HepG2 (cell line): ENCODE data around the gene LAMC1. TPM values are rescaled to one million over a fixed set of nuclear protein-coding genes. Genes with fewer than 3 reads are reported as not detected.

Experiments
- ATAC-seq: fragments of 200-7000 bp; cut with Tn5 transposase; 3 replicates; pipeline ENCODE4 v1.9.1; 2020; ENCODE audit warnings: mild to moderate bottlenecking, moderate library complexity
- BruUV-seq: library from RNA; stranded (reverse); fragments of 400-500 nt; replicated peaks from 2 replicates; lab custom pipeline; 2021; lab: Mats Ljungman, UMichigan
- CTCF ChIA-PET: fragments of 300-600 bp; formaldehyde crosslinking; extraction: SDS; loops from one replicate; lab custom pipeline; 2021; ENCODE audit warnings: low total read pairs, inconsistent platforms, low intra/inter-chr PET ratio; lab: Yijun Ruan, JAX
- POLR2A ChIA-PET: fragments of 350-600 bp; sonication (Branson Sonifier 250); formaldehyde crosslinking; loops from one replicate; lab custom pipeline; 2020; ENCODE audit warnings: antibody characterized with exemption, inconsistent platforms; lab: Yijun Ruan, JAX
- DNase-seq: peaks from one replicate; pipeline ENCODE4 v3.0.0-alpha.2; 2015; ENCODE audit warnings: low spot score
- FAIRE-seq: peaks from 3 replicates; lab custom pipeline; 2011; peaks lifted over from hg19 to GRCh38; lab: Jason Lieb, UNC
- H2AFZ ChIP-seq: one replicate; pipeline ENCODE4 v1.6.1; 2011; ENCODE audit warnings: low read length, inconsistent platforms
- H3K27ac ChIP-seq: fragments of 300-600 bp; 3 replicates; pipeline ENCODE4 v1.8.0; 2011; ENCODE audit warnings: mixed run types, mild to moderate bottlenecking, mixed read lengths, low read length, inconsistent platforms; ENCODE audit not compliant: insufficient read depth; ENCODE audit errors: extremely low read length
- H3K27me3 ChIP-seq, 2 experiments: fragments of 200-600 bp in 1 of 2; 2 replicates in 1 of 2; 3 replicates in 1 of 2; pipeline versions ENCODE4 v1.6.0 to v1.8.0; 2011; ENCODE audit warnings: low read length in 2 of 2, mild to moderate bottlenecking in 2 of 2, moderate library complexity in 2 of 2, inconsistent platforms in 1 of 2; ENCODE audit not compliant: insufficient read depth in 2 of 2, control insufficient read depth in 1 of 2
- H3K36me3 ChIP-seq, 2 experiments: fragments of 200-600 bp in 1 of 2; replicated peaks in 1 of 2; 2 replicates in 1 of 2; 3 replicates in 1 of 2; pipeline versions ENCODE4 v1.5.1 to v1.8.0; 2011; ENCODE audit warnings: low read length in 2 of 2, inconsistent platforms in 1 of 2; ENCODE audit not compliant: insufficient read depth in 2 of 2, control insufficient read depth in 1 of 2
- H3K4me1 ChIP-seq: 2 replicates; pipeline ENCODE4 v1.5.1; 2012; ENCODE audit warnings: low read length, inconsistent platforms; ENCODE audit not compliant: insufficient read depth
- H3K4me2 ChIP-seq: 2 replicates; pipeline ENCODE4 v1.6.0; 2011; ENCODE audit warnings: low read depth, low read length, inconsistent platforms
- H3K4me3 ChIP-seq, 3 experiments: fragments of 200-600 bp in 1 of 3; sonication (generic), shearing (Covaris generic) in 1 of 3; replicated peaks in 1 of 3; 2 replicates each; pipeline ENCODE4 v1.5.1; 2011 to 2016; ENCODE audit warnings: low read length in 3 of 3, inconsistent platforms in 2 of 3, low read depth in 2 of 3, mild to moderate bottlenecking in 2 of 3, control low read depth in 1 of 3, mixed read lengths in 1 of 3; ENCODE audit not compliant: insufficient read depth in 1 of 3
- H3K79me2 ChIP-seq: one replicate; pipeline ENCODE4 v1.6.1; 2011; ENCODE audit warnings: low read length, inconsistent platforms; ENCODE audit not compliant: insufficient read depth
- H3K9ac ChIP-seq: 2 replicates; pipeline ENCODE4 v1.6.0; 2011; ENCODE audit warnings: mild to moderate bottlenecking, low read depth, low read length, inconsistent platforms; ENCODE audit not compliant: insufficient read depth
- H3K9me3 ChIP-seq: 2 replicates; pipeline ENCODE4 v1.5.1; 2012; ENCODE audit warnings: mild to moderate bottlenecking, low read length
- H4K20me1 ChIP-seq: 2 replicates; pipeline ENCODE4 v1.6.0; 2011; ENCODE audit warnings: inconsistent platforms, mild to moderate bottlenecking, low read length, moderate library complexity; ENCODE audit not compliant: insufficient read depth
- BCL6 ChIP-seq: IDR thresholded peaks from 2 replicates; pipeline ENCODE4 v1.6.1; 2016; ENCODE audit warnings: missing genetic modification reagents, missing compliant biosample characterization
- CBFB ChIP-seq: sonication (generic); formaldehyde crosslinking; IDR thresholded peaks from 2 replicates; pipeline ENCODE4 v1.4.0; 2020; ENCODE audit warnings: missing genetic modification reagents
- DR1 ChIP-seq: sonication (generic); formaldehyde crosslinking; IDR thresholded peaks from 2 replicates; pipeline ENCODE4 v1.8.0; 2021; ENCODE audit warnings: mild to moderate bottlenecking, missing genetic modification reagents, inconsistent platforms
- KAT7 ChIP-seq: IDR thresholded peaks from 2 replicates; pipeline ENCODE4 v1.6.1; 2018; ENCODE audit warnings: borderline replicate concordance, missing compliant biosample characterization
- KMT2B ChIP-seq: IDR thresholded peaks from 2 replicates; pipeline ENCODE4 v1.6.1; 2016; ENCODE audit warnings: missing genetic modification reagents, missing compliant biosample characterization
- MED1 ChIP-seq: sonication (generic); formaldehyde crosslinking; IDR thresholded peaks from 2 replicates; pipeline ENCODE4 v1.4.0; 2020; ENCODE audit warnings: missing genetic modification reagents
- NAIF1 ChIP-seq: sonication (generic); formaldehyde crosslinking; IDR thresholded peaks from 2 replicates; pipeline ENCODE4 v1.5.0; 2020; ENCODE audit warnings: mild to moderate bottlenecking, missing genetic modification reagents, borderline replicate concordance
- SKI ChIP-seq: fragments of 450-650 bp; IDR thresholded peaks from one replicate; pipeline ENCODE4 v1.6.1; 2018; ENCODE audit warnings: mild to moderate bottlenecking; ENCODE audit not compliant: partially characterized antibody
- SP1 ChIP-seq, 2 experiments: fragments of 450-650 bp in 1 of 2; sonication (generic) in 1 of 2; formaldehyde crosslinking in 1 of 2; IDR thresholded peaks; 2 replicates each; pipeline versions ENCODE4 v1.4.0 to v1.6.1; 2016 to 2020; ENCODE audit warnings: missing genetic modification reagents in 1 of 2
- SRF ChIP-seq: IDR thresholded peaks from 2 replicates; pipeline ENCODE4 v1.6.1; 2011; ENCODE audit warnings: mild to moderate bottlenecking, low read depth, low read length, moderate library complexity
- SRSF9 ChIP-seq: fragments of 200-400 bp; formaldehyde crosslinking; IDR thresholded peaks from 2 replicates; pipeline ENCODE4 v1.6.1; 2018; ENCODE audit warnings: borderline replicate concordance, mild to moderate bottlenecking, low read depth, low read length; ENCODE audit not compliant: insufficient read depth, poor library complexity, severe bottlenecking
- ZIK1 ChIP-seq: sonication (generic); formaldehyde crosslinking; IDR thresholded peaks from 2 replicates; pipeline ENCODE4 v1.5.0; 2020; ENCODE audit warnings: mild to moderate bottlenecking, low read depth, missing genetic modification reagents, borderline replicate concordance
- ZNF562 ChIP-seq: sonication (generic); formaldehyde crosslinking; IDR thresholded peaks from 2 replicates; pipeline ENCODE4 v1.8.0; 2022; ENCODE audit warnings: missing genetic modification reagents, borderline replicate concordance
- ZNF768 ChIP-seq: sonication (generic); formaldehyde crosslinking; IDR thresholded peaks from 2 replicates; pipeline ENCODE4 v1.4.0; 2020; ENCODE audit warnings: missing genetic modification reagents
- ZNF792 ChIP-seq: IDR thresholded peaks from 2 replicates; pipeline ENCODE4 v1.6.1; 2016
- ZSCAN20 ChIP-seq: sonication (generic); formaldehyde crosslinking; IDR thresholded peaks from 2 replicates; pipeline ENCODE4 v1.4.0; 2020; ENCODE audit warnings: missing genetic modification reagents, mild to moderate bottlenecking, borderline replicate concordance
- ZUFSP ChIP-seq: sonication (generic); formaldehyde crosslinking; IDR thresholded peaks from 2 replicates; pipeline ENCODE4 v1.9.0; 2021; ENCODE audit warnings: missing genetic modification reagents, mild to moderate bottlenecking, borderline replicate concordance
- WGBS: methylation state at CpG from one replicate; pipeline ENCODE4 v1.1.6; 2017; ENCODE audit warnings: low lambda C conversion rate; 5-methylcytosine and 5-hydroxymethylcytosine counted together
- in situ Hi-C: cut with HindIII; loops from 2 replicates; pipeline ENCODE4 v1.10.0; 2017; ENCODE audit warnings: low pct_unique_long_range_greater_than_20kb; ENCODE audit not compliant: extremely low pct_ligation_motif_present
- intact Hi-C: fragments of 100-400 bp; cut with micrococcal nuclease; formaldehyde crosslinking; loops from one replicate; pipeline ENCODE4 v1.10.0; 2022; ENCODE audit not compliant: unreplicated experiment
- polyA plus RNA-seq, 8 experiments: library from polyadenylated mRNA; depleted of rRNA in 3 of 8; stranded (reverse) in 7 of 8; unstranded in 1 of 8; fragments of >200 nt; fragmentation: Illumina TruSeq in 4 of 8; extraction: Trizol in 4 of 8; gene quantifications; 2 replicates each; pipeline versions ENCODE4 v1.2.1 to v1.2.3, GENCODE V29; 2011 to 2016; ENCODE audit warnings: low read depth in 4 of 8, missing spikeins in 1 of 8, mixed read lengths in 1 of 8; ENCODE audit not compliant: insufficient read depth in 1 of 8
- total RNA-seq, 5 experiments: library from RNA; depleted of rRNA; stranded (reverse); fragments of >200 nt; fragmentation: Illumina TruSeq; extraction: Trizol; gene quantifications; 2 replicates each; pipeline ENCODE4 v1.2.3, GENCODE V29; 2016; ENCODE audit warnings: low read depth in 1 of 5
- TF ChIP-seq, protein P1 (sequence below): sonication (generic); formaldehyde crosslinking; IDR thresholded peaks from 2 replicates; pipeline ENCODE4 v1.8.0; 2023; ENCODE audit warnings: mild to moderate bottlenecking, missing genetic modification reagents

LAMC1 gene
- total and polyA plus RNA-seq, 2 of the 13 experiments (the other 11 are each of a cell fraction or from before 2014, with no cell fraction given), result 58.5 to 137 TPM

GRCh38 chr1:183022202-183023145 lies 746 bp upstream of the LAMC1 start (continued):
- TF ChIP-seq ZNF562, result no peak
- TF ChIP-seq ZNF768, result peak; percentile 35; the same call in 1 of the 2 replicates
- TF ChIP-seq KMT2B (CRISPR knock-in tag), result no peak
- no peak for TF ChIP-seq KAT7 (CRISPR knock-in tag)
- no peak for TF ChIP-seq NAIF1 (CRISPR knock-in tag)
- no peak for TF ChIP-seq SRSF9
- TF ChIP-seq, all 625 proteins: peak for 107

GRCh38 chr1:183023601-183024316 lies 539 bp downstream of the LAMC1 start:
- no peaks in the 10 kb centered on the region for H3K27me3 ChIP-seq
- no peak overlapping the region for H2AFZ ChIP-seq
- no peaks in the 10 kb centered on the region for H3K36me3 ChIP-seq
- peak overlapping the region; percentile 84 for H3K9ac ChIP-seq
- WGBS, result 0% methylated on average over 1 of the region's 68 CpGs
- FAIRE-seq (peak; percentile 47), DNase-seq (peak; percentile 77), ATAC-seq (peak; percentile 90)
- peak overlapping the region; percentile 86 for H3K27ac ChIP-seq
- POLR2A ChIA-PET, result interaction anchor here (0.6 to 1.2 kb wide), 3 partner anchors 9 to 116 kb away, joined by 3 to 4 read pairs (median 3); no protein-coding TSS in a partner anchor
- H3K4me2 ChIP-seq, result peak overlapping the region; percentile 85
- in situ Hi-C loops (no loop called here), intact Hi-C loops (loop anchor here (1.0 to 5.0 kb wide), 4 partner anchors 61 to 204 kb away; no protein-coding TSS in a partner anchor)
- peaks cover 59% of the 10 kb centered on the region for H3K4me1 ChIP-seq
- H3K4me3 ChIP-seq, result peak overlapping the region; percentile 81 to 95 (median 90)
- CTCF ChIA-PET, result interaction anchor here (2.3 kb wide), 1 partner anchor 61 kb away, joined by 10 read pairs; no protein-coding TSS in a partner anchor
- no peaks in the 10 kb centered on the region for H3K9me3 ChIP-seq
- H4K20me1 ChIP-seq, result no peaks in the 10 kb centered on the region
- BruUV-seq, result no TSS peak
- peaks cover 47% of the 10 kb centered on the region for H3K79me2 ChIP-seq
- TF ChIP-seq, protein P1, sequence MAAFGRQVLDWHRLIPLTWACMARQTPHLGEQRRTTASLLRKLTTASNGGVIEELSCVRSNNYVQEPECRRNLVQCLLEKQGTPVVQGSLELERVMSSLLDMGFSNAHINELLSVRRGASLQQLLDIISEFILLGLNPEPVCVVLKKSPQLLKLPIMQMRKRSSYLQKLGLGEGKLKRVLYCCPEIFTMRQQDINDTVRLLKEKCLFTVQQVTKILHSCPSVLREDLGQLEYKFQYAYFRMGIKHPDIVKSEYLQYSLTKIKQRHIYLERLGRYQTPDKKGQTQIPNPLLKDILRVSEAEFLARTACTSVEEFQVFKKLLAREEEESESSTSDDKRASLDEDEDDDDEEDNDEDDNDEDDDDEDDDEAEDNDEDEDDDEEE (CRISPR knock-in tag), result no peak; the same call in 1 of the 2 replicates
- TF ChIP-seq ZSCAN20 (CRISPR knock-in tag), result 0 out of 2 replicates have a peak, but pooled peaks have one; percentile 10
- peak; percentile 52 for TF ChIP-seq SKI
- TF ChIP-seq KAT7 (CRISPR knock-in tag), result peak; percentile 78; the same call in 1 of the 2 replicates
- no peak for TF ChIP-seq ZIK1
- TF ChIP-seq BCL6, result 0 out of 2 replicates have a peak, but pooled peaks have one; percentile 16
- peak; percentile 41; the same call in 1 of the 2 replicates for TF ChIP-seq ZNF792 (CRISPR knock-in tag)
- TF ChIP-seq MED1 (CRISPR knock-in tag), result peak; percentile 57
- TF ChIP-seq DR1, result 0 out of 2 replicates have a peak, but pooled peaks have one; percentile 25
- 0 out of 2 replicates have a peak, but pooled peaks have one; percentile 23 for TF ChIP-seq CBFB (CRISPR knock-in tag)
- TF ChIP-seq SRF, result no peak
- TF ChIP-seq ZUFSP, result no peak
- no peak for TF ChIP-seq SP1 (IDR thresholded peaks at IDR 0.05)
- peak; percentile 43 for TF ChIP-seq SP1 (CRISPR knock-in tag; IDR thresholded peaks at IDR 0.05)
